ENCODE measurements around the gene NFATC2.
"Not testable (repeated sequence)": the region's sequence is repeated elsewhere in the genome, so short reads cannot be mapped to it uniquely, and the experiment has no call there.

Gene NFATC2

GRCh38 chr20:51350941-51351631, 191.4 kb downstream of the NFATC2 start:
- TF ChIP-seq CTCF (IDR thresholded peaks at IDR 0.05; ENCODE audit: extremely low read depth, missing control alignments), result no peak
- DNase-seq (ENCODE audit: low spot score), result no peak

GRCh38 chr20:51348876-51349275, 193.6 kb downstream of the NFATC2 start:
- no peak for TF ChIP-seq CTCF (IDR thresholded peaks at IDR 0.05; ENCODE audit: extremely low read depth, missing control alignments)
- no peak for DNase-seq (ENCODE audit: low spot score)

GRCh38 chr20:51347831-51348230, 194.7 kb downstream of the NFATC2 start:
- TF ChIP-seq CTCF (IDR thresholded peaks at IDR 0.05; ENCODE audit: extremely low read depth, missing control alignments), result no peak

GRCh38 chr20:51346686-51347485, 195.6 kb downstream of the NFATC2 start:
- no peak for TF ChIP-seq CTCF (IDR thresholded peaks at IDR 0.05; ENCODE audit: extremely low read depth, missing control alignments)
- no peak for DNase-seq (ENCODE audit: low spot score)

More at GRCh38 chr20:51347831-51348230, 194.7 kb downstream of the NFATC2 start:
- DNase-seq (ENCODE audit: low spot score), result no peak

GRCh38 chr20:51345601-51346101, 196.9 kb downstream of the NFATC2 start:
- DNase-seq (ENCODE audit: low spot score), result no peak
- no peak for TF ChIP-seq CTCF (IDR thresholded peaks at IDR 0.05; ENCODE audit: extremely low read depth, missing control alignments)

- DNase-seq (ENCODE audit: low spot score), result not testable (repeated sequence)
These were observed 198.7 kb downstream of the NFATC2 start for GRCh38 chr20:51343802-51344201.

GRCh38 chr20:51342510-51343236, 199.8 kb downstream of the NFATC2 start:
- DNase-seq (ENCODE audit: low spot score), result no peak
- no peak for TF ChIP-seq CTCF (IDR thresholded peaks at IDR 0.05; ENCODE audit: extremely low read depth, missing control alignments)
